ENCODE data around the gene NETO1. TPM values are rescaled to one million over a fixed set of nuclear protein-coding genes. Genes with fewer than 3 reads are reported as not detected.

The NETO1 gene
- total RNA-seq, 2 experiments from 2014 or later: not detected

- DNase-seq (no peak), ATAC-seq (no peak)
- intact Hi-C loops (cut with micrococcal nuclease): no loop called here
- peaks cover 4% of the 10 kb centered on the region for H3K9me3 Mint-ChIP-seq
- no peak overlapping the region for H3K4me3 Mint-ChIP-seq
- no peak for TF ChIP-seq CTCF (IDR thresholded peaks at IDR 0.05)
- no peaks in the 10 kb centered on the region for H3K36me3 Mint-ChIP-seq (ENCODE audit: low read depth)
- ChIA-PET POLR2A (no interaction called here), CTCF (no interaction called here)
- H3K4me1 Mint-ChIP-seq (ENCODE audit: low read depth): no peaks in the 10 kb centered on the region
- H3K27ac Mint-ChIP-seq: no peak overlapping the region
- no peaks in the 10 kb centered on the region for H3K27me3 Mint-ChIP-seq
Measured at GRCh38 chr18:72846736-72847533, 20.9 kb downstream of the NETO1 start.

GRCh38 chr18:72843743-72844142 lies 24.0 kb downstream of the NETO1 start:
- intact Hi-C loops (cut with micrococcal nuclease): no loop called here

GRCh38 chr18:72840109-72840508 lies 27.7 kb downstream of the NETO1 start:
- Mint-ChIP-seq H3K36me3 (ENCODE audit: low read depth) (no peaks in the 10 kb centered on the region), H3K27me3 (no peaks in the 10 kb centered on the region), H3K27ac (no peak overlapping the region), H3K4me3 (no peak overlapping the region), H3K9me3 (peaks cover 2% of the 10 kb centered on the region), H3K4me1 (ENCODE audit: low read depth) (no peaks in the 10 kb centered on the region)
- TF ChIP-seq CTCF (IDR thresholded peaks at IDR 0.05): no peak
- CTCF ChIA-PET: no interaction called here
- intact Hi-C loops (cut with micrococcal nuclease): no loop called here
- ATAC-seq: no peak
- POLR2A ChIA-PET: no interaction called here
- DNase-seq: no peak

More at GRCh38 chr18:72843743-72844142, 24.0 kb downstream of the NETO1 start:
- no peak for DNase-seq
- no peak for TF ChIP-seq CTCF (IDR thresholded peaks at IDR 0.05)
- POLR2A ChIA-PET: no interaction called here
- H3K4me3 Mint-ChIP-seq: no peak overlapping the region
- ATAC-seq: no peak
- no peaks in the 10 kb centered on the region for H3K4me1 Mint-ChIP-seq (ENCODE audit: low read depth)
- H3K27ac Mint-ChIP-seq: no peak overlapping the region
- H3K27me3 Mint-ChIP-seq: no peaks in the 10 kb centered on the region
- no peaks in the 10 kb centered on the region for H3K36me3 Mint-ChIP-seq (ENCODE audit: low read depth)
- CTCF ChIA-PET: no interaction called here
- H3K9me3 Mint-ChIP-seq: peaks cover 2% of the 10 kb centered on the region

- POLR2A ChIA-PET: no interaction called here
Measured at GRCh38 chr18:72834731-72835130, 33.1 kb downstream of the NETO1 start.

More at GRCh38 chr18:72834731-72835130, 33.1 kb downstream of the NETO1 start:
- no peak overlapping the region for H3K4me3 Mint-ChIP-seq
- H3K4me1 Mint-ChIP-seq (ENCODE audit: low read depth): no peaks in the 10 kb centered on the region
- intact Hi-C loops (cut with micrococcal nuclease): no loop called here
- no peaks in the 10 kb centered on the region for H3K27me3 Mint-ChIP-seq
- H3K9me3 Mint-ChIP-seq: peaks cover 2% of the 10 kb centered on the region
- no peak for TF ChIP-seq CTCF (IDR thresholded peaks at IDR 0.05)
- CTCF ChIA-PET: no interaction called here
- no peak for ATAC-seq
- H3K27ac Mint-ChIP-seq: no peak overlapping the region
- H3K36me3 Mint-ChIP-seq (ENCODE audit: low read depth): no peaks in the 10 kb centered on the region
- DNase-seq: no peak

Measured in activated CD8-positive, alpha-beta T cell treated with anti-CD3 and anti-CD28 coated beads for 36 hours (primary cell).